OCI-M2 (cell line): ENCODE measurements around the gene RBMS3.
"Not testable (repeated sequence)": the region's sequence is repeated elsewhere in the genome, so short reads cannot be mapped to it uniquely, and the experiment has no call there.

Experiments
- DNase-seq: peaks from one replicate; lab custom pipeline; 2025; ENCODE audit not compliant: unreplicated experiment; lab: John Stamatoyannopoulos, UW

RBMS3 gene

DNA sequence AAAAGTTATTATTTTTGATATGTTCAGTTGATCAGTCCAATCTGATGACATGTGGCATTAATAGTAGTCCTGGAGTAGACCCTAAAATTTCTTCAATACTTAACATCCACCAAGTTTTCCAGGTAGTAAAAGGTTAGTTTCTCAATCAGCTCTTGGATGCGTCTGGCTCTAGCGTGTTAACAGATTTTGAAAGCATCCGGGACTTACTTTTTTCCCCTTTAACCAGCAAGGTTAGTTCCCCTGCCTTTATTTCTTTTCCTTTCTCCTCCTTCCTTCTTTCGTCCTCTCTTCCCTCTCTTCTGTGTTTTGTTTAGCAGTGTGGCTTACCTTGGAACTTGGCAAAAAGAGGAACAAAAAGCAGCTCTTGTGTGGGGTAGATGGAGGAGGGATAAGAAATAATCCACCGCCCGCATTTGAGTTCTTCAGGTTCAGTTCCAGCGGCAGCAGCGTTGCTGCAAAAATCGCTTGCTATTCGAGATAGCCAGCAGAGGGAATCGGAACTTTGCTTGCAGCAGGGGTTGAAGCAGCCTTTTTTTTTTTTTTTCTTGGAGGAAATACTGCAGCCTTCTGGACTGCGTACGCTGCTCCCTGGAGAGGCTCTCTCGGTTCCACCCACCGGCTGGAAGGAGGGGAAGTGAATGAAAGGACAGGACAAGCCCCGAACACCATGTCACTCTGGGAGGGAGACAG is at the start of gene RBMS3:
RBMS3 (plus strand) TSS at position 668 of the 690 bp plus-strand sequence.
- DNase-seq, result peak; percentile 26

DNA sequence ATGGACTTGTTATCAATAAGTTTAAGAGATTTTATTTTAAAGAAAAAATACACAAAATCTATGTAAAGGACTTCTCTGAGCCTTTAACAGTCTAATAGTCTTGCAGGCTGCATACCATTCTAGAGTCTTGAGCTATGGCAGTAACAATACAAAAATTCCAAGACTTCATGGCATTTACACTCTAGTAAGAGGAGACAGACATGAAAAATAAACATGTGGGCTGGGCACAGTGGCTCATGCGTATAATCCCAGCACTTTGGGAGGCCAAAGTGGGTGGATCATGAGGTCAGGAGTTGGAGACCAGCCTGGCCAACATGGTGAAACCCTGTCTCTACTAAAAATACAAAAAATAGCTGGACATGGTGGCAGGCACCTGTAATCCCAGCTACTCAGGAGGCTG is 47.7 kb upstream of the RBMS3 start:
- not testable (repeated sequence) for DNase-seq

DNA sequence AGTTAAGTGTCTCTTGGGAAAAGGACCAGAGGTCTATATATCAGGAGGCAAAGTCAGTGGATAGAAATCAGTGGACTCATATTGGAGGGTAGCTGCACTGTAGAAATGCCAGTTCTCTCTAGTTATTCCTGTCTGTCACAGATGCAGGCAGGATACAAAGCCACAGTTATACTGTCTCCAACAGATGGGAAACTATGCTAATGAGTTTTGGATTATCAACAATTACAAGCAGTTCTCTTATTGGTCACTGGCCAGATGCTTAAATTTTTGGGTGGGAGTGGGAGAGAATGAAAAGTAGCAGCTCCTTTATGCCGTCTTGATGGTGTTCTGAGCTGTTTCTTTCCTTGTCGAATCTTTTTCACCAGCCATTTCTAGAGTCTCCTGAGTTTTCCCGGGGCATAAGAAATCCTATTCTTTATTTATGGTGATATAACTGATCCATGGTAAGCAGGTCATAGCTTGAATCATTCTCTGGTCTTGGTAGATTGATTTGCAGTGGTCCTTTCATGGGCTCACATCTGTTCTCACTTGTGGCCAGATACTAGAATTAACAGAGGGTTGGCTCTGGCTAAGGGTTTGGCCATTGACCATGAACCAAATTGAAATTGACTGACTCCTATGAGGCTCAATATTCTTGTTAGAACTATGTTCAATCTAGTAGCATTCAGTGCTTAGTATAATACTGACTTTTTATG is 44.6 kb upstream of the RBMS3 start:
- no peak for DNase-seq

DNA sequence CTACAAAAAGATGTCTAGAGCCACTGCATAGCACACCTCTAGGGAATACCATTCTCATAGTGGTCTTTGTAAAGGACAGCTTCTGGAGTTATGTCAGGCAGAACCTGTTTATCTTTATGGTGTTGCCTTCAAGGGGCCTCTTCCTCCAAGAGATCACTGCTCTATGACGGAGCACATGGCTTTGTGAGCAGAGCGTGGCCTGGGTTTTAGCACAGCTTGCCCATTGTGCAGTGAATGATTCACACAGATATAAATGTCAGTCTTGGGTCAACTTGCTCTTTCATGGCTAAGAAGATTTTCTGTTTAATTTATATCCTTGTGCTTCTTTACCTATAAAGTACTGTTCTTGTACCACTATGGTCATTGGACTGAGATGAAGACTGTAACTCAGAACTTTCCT is 41.5 kb upstream of the RBMS3 start:
- no peak for DNase-seq

DNA sequence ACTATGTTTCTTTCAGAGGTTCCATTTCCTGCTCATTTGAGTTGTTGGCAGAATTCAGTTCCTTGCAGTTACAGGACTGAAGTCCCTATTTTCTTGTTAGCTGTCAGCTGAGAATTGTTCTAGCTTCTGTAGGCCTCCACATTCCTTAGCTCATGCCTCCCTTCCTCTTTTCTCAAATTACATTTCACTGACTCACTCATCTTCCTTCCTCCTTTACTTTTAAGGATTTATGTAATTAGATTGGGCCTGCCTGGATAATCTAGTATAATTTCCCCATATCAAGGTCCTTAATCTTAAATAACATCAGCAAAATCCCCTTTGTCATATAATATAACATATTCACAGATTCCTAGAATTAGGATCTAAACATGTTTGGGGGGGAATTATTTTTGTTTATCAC is 40.6 kb upstream of the RBMS3 start:
- no peak for DNase-seq

DNA sequence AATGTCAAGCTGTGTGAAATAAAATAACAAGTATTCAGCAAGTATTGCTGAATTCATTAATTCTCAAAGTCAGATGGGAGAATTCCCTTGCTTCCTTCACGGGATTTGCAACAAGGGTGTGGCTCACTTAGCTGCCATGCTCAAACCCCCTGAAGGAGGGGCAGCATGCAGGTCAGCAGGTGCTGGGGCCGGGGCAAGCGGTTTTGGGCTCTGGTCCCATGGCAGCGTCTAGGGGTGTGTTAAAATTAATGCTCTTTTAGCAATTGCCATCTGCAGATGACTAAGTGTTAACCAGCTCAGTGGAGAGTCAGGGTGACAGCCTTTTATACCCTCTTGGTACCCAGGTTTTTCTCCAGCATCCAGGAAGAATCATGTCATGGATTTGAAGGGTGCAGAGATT is 40.0 kb upstream of the RBMS3 start:
- DNase-seq, result no peak

DNA sequence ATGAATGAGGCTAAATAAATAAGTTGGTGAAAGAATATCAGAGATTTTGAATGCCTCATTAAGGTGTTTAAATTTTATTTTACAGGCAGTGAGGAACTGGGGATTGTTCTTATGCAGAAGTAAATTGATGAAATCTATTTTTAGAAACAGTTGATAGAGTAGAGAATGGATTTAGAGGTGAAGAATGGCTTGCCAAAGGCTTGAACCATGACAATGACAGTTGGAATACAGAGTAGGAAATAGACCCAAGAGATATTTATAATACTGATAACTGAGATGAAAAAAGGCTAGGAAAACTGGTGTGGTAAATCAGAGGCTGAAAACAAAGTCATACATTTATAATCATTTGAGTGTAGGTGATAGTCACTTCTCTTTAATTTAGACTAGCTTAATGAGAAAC is 39.0 kb upstream of the RBMS3 start:
- DNase-seq, result no peak

DNA sequence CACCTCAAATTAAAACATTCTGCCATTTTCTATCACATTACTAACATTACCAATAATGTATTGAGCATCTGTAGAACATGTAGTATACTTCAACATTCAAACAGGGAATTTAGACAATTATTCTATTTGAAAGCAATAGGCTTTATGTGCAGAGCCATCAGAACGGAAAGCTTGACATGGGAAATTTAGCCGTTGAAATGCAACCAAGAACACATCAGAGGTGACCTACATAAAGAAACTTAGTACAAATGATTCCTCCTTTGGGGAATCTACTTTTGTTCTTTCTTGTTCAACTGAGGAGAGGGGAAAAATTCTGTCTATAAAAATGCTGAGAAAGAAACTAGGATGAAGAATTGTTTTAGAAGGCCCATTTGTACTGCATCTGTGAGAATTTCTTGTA is 38.6 kb upstream of the RBMS3 start:
- no peak for DNase-seq

DNA sequence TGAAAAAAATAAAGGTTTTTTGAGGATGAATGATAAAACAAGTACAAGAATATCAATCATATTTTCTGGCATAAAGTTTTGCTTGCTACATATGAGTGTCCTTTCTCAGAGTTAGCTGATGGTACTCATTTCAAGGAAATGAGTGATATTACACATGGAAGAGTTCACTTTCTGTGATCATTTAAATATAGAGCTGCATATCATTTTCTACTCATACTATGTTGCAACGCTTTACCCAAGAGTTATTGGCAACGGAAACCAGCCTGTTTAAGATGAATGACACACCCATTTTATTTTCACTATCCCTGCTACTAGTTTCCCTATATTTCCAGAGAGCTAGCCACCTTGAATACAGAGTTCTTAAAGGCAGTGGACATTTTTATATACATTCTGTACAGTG is 35.4 kb upstream of the RBMS3 start:
- DNase-seq, result no peak

DNA sequence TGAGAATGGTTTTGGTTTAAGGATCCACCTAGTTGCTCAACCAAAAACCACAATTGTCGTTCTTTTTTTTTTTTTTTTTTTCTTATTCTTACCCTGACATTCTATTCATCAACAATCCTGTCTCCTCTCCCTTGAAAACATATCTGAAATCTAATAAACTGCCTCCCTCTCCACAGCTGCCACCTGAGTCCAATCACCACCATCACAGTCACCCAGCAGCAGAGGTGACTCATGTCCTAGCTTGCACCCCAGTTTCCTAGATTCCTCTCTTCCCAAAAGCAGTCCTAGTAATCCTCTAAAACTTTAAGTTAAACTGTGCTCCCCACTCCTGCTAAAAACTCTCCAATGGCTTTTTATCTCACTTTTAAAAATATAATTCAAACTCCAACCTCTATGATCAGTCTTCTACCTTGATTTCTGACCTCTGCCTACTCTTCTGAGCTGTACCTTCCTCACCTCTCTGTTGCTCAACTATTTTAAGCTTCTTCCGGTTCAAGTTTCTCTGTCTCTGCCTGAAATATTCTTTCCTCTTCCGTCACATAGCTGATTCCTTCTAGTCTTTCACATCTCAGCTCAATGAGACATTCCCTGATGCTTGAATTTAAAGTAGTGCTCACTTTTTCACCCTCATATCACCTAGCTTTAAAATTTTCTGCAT is 33.7 kb upstream of the RBMS3 start:
- DNase-seq, result no peak

DNA sequence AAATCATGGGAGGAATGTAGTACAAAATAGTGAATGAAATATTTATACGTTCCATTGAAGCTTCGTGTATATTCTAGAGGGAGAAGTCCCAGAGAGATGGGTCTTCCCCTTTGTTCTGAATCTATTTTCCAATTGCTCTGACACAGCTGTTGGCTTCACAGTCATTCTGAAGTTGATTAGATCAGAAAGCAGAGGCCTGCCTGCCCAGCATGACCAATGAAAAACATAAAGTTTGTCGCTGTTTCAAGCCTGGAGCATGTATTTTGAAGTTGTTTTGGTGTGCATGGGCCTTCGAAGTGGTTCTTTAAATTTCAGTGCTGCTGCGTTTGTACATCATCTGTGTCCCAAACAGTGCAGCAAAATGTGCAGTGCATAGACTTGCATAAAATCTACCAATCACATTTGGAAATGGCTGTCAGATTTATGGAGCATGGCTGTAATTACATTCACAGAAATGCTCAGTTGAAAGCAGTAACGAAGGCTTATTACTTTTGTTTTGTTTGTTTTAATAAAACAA is 31.0 kb upstream of the RBMS3 start:
- no peak for DNase-seq

DNA sequence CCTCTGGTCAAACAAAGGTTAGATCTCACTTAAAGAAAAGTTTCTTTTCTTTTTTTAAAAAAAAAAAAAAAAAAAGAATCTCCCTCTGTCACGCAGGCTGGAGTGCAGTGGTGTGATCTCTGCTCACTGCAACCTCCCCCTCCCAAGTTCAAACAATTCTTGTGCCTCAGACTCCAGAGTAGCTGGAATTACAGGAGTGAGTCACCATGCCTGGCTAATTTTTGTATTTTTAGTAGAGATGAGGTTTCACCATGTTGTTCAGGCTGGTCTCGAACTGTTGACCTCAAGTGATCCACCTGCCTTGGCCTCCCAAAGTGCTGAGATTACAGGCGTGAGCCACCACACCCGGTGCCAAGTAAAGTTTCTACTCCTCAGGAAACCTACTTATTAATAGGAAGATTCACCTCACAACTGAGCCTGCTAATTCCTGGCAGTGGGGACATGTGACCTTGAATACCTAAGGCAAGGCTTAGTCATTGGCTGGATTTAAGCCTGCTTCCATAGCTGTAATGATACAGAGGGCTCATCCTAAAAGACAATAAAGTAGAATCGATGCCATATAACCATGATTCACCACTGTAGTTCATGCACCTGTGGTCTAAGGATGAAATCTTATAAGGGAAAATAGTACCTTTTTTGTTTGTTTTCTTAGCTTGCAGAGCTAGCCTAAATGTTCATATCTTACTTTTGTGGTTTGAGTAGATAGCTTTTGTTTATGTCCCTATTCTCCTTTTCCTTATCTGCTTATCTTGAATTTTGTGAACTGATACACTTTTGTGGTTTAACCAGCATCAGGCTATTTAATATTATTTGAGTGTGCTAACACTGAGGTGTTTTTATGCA is 24.8 kb upstream of the RBMS3 start:
- no peak for DNase-seq

DNA sequence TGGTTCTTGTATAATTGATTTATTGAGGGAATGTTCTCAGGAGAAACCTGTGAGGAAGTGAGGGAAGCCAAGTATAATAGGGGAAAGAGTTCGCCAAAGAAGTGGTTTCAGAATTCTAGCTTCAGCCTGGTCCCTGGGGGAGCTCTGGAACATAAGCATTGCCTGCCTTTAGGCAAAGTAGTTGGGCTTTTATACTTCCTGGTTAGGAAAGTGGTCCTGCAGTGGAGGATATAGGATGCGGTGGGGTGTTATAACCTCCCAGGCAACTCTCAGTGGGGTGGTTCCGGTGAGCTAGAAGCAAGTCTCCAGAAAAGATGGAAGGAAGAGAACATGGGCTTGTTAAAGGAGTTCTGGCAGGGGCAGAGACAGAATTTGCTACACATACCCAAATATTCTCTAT is 22.7 kb upstream of the RBMS3 start:
- DNase-seq, result no peak

DNA sequence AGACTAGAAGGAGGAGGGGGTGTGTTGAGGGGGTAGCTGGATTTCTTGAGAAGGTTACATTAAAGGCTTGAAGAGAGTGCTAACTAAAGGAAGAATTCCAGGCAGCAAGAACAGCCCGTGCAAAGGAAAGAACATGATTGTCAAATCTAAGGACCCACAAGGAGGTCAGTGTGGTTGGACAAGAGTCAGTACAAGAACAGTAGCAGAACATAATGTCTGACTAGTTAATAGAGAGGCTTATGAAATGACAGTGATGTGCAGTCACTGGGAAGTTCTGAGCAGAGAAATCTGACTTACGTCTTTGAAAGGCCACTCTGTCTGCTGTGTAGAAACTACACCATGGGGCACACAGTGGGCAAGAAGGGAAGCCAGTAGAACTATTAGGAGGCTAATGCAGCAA is 19.8 kb upstream of the RBMS3 start:
- DNase-seq, result no peak

DNA sequence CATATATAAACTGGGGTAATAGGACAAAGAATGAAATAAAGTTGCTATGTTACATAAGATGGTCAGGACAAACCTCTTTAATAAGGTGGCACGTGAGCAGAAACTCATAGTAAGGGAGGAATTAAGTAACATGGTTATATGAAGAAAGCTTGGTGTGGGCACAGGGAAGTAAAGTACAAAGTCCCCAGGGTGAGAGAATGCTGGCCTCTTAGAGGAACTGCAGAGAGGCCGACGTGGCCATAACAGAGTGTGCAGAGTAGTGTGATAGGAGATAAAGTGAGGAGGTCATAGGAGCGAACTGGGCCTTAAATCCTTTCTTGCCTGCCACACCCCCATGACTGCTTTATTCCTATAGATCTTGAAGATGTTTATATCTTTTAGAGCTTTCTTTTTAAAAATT is 17.4 kb upstream of the RBMS3 start:
- no peak for DNase-seq

DNA sequence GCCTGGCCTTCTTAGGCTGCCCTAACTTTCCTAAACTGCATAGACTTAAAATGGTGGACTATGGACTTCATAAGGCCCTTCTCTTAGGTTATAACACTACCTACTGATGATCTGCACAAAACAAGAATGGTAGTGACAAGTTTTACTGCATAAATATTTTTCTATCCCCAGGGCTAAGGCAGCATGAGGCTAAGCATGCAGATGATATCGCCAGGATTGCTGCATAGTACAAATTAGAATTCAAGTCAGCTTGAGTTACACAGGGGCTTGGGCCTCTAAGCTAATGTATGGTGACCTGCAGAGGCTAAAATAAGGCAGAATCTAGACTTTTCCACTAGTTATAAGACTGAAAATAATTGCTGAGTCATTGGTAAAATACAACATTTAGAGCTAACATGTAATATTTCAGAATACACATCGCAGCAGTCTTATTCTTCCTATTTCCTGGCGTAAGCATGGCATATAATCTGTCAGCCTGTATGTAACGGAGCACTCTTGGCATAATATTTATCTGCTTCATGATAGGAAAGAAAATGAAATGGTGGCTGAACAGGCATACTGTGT is 15.3 kb upstream of the RBMS3 start:
- DNase-seq, result no peak

DNA sequence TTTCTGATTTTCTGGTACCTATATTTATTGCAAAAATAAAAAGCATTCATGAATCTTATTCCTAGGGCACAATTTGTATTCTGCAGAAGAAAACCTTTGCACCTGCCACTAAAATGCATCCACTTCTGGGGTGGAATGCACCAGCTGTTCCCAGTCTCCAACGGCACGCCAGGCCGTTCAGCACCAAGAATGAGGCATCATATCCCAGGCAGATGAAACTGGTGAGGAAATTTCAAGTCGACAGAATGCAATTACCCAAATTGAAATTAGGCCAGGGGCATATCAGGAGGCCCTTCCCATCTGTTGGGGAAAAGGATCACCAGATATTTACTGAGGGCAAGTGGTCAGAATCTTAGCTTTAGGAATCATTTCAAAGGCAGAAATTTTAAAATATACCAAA is 13.6 kb upstream of the RBMS3 start:
- DNase-seq, result no peak

DNA sequence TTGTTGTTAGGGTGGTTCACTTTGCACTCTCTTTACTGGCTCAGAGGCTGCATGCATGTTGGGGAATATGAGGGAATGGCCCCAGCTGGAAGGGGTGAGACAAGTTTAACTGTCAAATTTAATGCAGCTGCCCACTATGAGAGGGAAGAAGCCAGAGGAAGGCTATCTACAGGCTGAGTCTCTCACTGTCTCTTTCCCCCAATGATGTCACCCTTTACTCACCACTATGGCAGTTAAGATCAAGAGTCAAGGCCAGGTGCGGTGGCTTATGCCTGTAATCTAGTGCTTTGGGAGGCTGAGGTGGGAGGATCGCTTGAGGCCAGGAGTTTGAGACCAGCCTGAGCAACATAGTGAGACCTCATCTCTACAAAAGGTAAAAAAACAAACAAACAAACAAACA is 12.2 kb upstream of the RBMS3 start:
- no peak for DNase-seq

DNA sequence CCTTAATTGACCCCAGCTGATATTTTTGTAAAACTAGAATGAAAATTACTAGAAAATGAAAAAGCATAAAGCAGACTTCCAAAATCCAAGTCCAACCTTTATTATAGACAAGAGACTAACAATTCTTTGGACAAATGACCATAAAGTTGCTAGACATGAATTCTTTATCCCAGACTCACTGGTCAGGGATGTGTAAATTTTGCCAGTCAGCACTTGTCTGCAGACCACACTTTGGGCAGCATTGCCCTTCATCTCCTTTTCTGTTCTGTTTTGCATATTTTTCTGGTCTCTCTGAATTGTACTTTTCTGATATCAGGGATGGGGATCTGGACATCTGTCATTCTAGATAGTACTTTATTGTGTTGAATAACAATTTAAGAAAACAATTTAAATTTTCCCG is 10.1 kb upstream of the RBMS3 start:
- DNase-seq, result no peak

DNA sequence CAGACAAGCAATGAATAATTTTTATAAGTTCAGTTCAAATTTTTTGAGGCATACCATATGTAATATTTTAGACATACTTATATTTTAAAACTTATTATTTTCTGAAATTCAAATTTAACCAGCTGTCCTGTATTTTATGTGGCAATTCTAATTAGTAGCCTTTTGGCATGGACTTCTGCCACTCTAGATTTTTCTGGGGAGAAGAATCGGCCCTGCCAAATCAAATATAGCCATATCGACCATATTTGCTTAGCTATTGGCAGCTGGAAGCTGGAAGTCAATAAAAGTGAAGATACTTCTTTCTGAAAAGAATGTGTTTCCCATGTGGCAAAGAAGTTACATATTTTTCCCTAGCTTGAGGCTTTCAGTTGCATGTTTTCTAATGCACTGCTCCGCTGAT is 9.4 kb upstream of the RBMS3 start:
- no peak for DNase-seq

DNA sequence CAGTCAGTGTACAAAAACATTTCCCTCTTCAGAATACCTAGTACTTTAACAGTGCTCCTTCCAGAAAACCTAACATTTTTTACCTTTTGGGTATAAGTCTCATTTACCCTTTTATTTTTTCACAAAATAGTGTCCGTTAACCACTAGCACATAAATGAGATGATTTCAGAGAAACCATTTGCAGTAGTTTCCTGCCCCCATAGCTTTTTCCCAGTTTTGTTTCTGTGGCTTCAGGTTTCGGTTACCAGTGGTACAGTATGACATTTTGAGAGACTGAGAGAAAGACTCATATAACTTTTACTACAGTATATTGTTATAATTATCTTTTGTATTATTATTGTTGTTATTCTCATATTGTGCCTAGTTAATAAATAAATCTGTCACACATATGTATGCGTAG is 6.2 kb upstream of the RBMS3 start:
- no peak for DNase-seq
